ENCODE data around the gene PHOSPHO2. TPM values are rescaled to one million over a fixed set of nuclear protein-coding genes. Genes with fewer than 3 reads are reported as not detected.

Gene PHOSPHO2
- polyA plus RNA-seq, 1 donor (not counting 4 experiments of a cell fraction or from before 2014, with no cell fraction given), result 2.9 TPM

GRCh38 chr2:169656164-169656563, 38.1 kb upstream of the PHOSPHO2 start:
- TF ChIP-seq, protein P1, sequence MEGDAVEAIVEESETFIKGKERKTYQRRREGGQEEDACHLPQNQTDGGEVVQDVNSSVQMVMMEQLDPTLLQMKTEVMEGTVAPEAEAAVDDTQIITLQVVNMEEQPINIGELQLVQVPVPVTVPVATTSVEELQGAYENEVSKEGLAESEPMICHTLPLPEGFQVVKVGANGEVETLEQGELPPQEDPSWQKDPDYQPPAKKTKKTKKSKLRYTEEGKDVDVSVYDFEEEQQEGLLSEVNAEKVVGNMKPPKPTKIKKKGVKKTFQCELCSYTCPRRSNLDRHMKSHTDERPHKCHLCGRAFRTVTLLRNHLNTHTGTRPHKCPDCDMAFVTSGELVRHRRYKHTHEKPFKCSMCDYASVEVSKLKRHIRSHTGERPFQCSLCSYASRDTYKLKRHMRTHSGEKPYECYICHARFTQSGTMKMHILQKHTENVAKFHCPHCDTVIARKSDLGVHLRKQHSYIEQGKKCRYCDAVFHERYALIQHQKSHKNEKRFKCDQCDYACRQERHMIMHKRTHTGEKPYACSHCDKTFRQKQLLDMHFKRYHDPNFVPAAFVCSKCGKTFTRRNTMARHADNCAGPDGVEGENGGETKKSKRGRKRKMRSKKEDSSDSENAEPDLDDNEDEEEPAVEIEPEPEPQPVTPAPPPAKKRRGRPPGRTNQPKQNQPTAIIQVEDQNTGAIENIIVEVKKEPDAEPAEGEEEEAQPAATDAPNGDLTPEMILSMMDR (optimal IDR thresholded peaks at IDR 0.05 in 1 of 3, IDR thresholded peaks at IDR 0.05 in 1 of 3, conservative IDR thresholded peaks at IDR 0.05 in 1 of 3; ENCODE audit: extremely low read depth in 1 of 3, insufficient read depth in 2 of 3, low read length in 3 of 3), result no peak
- TF ChIP-seq EZH2 (IDR thresholded peaks at IDR 0.05; ENCODE audit: low read length), result no peak
- H4K20me1 ChIP-seq (ENCODE audit: control insufficient read depth, extremely low read depth, insufficient read depth, low read length), result no peaks in the 10 kb centered on the region
- H3K9me1 ChIP-seq (ENCODE audit: control insufficient read depth, extremely low read depth, insufficient read depth, low read length), result no peaks in the 10 kb centered on the region
- H3K4me2 ChIP-seq (ENCODE audit: control insufficient read depth, extremely low read depth, insufficient read depth, low read depth, low read length), result no peak overlapping the region
- H3K27me3 ChIP-seq (ENCODE audit: control insufficient read depth, extremely low read depth, insufficient read depth, low read length), result no peaks in the 10 kb centered on the region
- no peak overlapping the region for H3K27ac ChIP-seq (ENCODE audit: control insufficient read depth, insufficient read depth, low read length)
- H3K79me2 ChIP-seq (ENCODE audit: control insufficient read depth, insufficient read depth, low read length), result no peaks in the 10 kb centered on the region
- dilution Hi-C loops (cut with MboI; ENCODE audit: extremely low pct_ligation_motif_present, low sequenced_read_pairs), result no loop called here
- no peaks in the 10 kb centered on the region for H3K9me3 ChIP-seq (ENCODE audit: control insufficient read depth, low read depth, low read length)
- no peak overlapping the region for H3K9ac ChIP-seq (ENCODE audit: control insufficient read depth, extremely low read depth, insufficient read depth, low read length)
- no peak overlapping the region for H3K4me3 ChIP-seq (ENCODE audit: control insufficient read depth in 2 of 3, extremely low read depth in 1 of 3, insufficient read depth in 2 of 3, low read depth in 1 of 3, low read length in 3 of 3)
- DNase-seq (ENCODE audit: low read depth, low spot score) (no peak), FAIRE-seq (no peak)
- H3K4me1 ChIP-seq (ENCODE audit: control insufficient read depth, extremely low read depth, insufficient read depth, low read length), result no peaks in the 10 kb centered on the region
- H2AFZ ChIP-seq (ENCODE audit: control insufficient read depth, low read length), result no peak overlapping the region
- no peaks in the 10 kb centered on the region for H3K36me3 ChIP-seq (ENCODE audit: control insufficient read depth in 2 of 2, extremely low read depth in 1 of 2, insufficient read depth in 2 of 2, low read length in 2 of 2)

DNA sequence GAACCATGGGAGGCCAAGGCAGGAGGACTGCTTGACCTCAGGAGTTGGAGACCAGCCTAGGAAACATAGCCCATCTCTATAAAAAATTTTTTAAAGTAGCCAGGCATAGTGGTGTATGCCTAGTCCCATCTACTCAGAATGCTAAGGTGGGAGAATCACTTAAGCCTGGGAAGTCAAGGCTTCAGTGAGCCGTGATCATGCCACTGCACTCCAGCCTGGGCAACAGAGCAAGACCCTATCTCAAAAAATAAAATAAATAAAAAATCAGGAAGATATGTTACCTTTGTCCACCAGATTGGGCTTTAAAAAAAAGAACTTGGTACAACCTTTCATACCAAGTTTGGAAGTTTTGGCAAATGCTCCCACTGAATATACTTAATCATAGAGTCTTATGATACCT, 35.4 kb upstream of the PHOSPHO2 start:
- TF ChIP-seq, protein P1 (optimal IDR thresholded peaks at IDR 0.05 in 1 of 3, IDR thresholded peaks at IDR 0.05 in 1 of 3, conservative IDR thresholded peaks at IDR 0.05 in 1 of 3; ENCODE audit: extremely low read depth in 1 of 3, insufficient read depth in 2 of 3, low read length in 3 of 3), result no peak
- TF ChIP-seq EZH2 (IDR thresholded peaks at IDR 0.05; ENCODE audit: low read length), result no peak
- dilution Hi-C loops (cut with MboI; ENCODE audit: extremely low pct_ligation_motif_present, low sequenced_read_pairs), result no loop called here
- Histone ChIP-seq H3K4me3 (ENCODE audit: control insufficient read depth in 2 of 3, extremely low read depth in 1 of 3, insufficient read depth in 2 of 3, low read depth in 1 of 3, low read length in 3 of 3) (no peak overlapping the region), H3K9ac (ENCODE audit: control insufficient read depth, extremely low read depth, insufficient read depth, low read length) (no peak overlapping the region), H3K9me1 (ENCODE audit: control insufficient read depth, extremely low read depth, insufficient read depth, low read length) (no peaks in the 10 kb centered on the region), H3K27ac (ENCODE audit: control insufficient read depth, insufficient read depth, low read length) (no peak overlapping the region), H3K4me2 (ENCODE audit: control insufficient read depth, extremely low read depth, insufficient read depth, low read depth, low read length) (no peak overlapping the region), H2AFZ (ENCODE audit: control insufficient read depth, low read length) (no peak overlapping the region), H3K36me3 (ENCODE audit: control insufficient read depth in 2 of 2, extremely low read depth in 1 of 2, insufficient read depth in 2 of 2, low read length in 2 of 2) (no peaks in the 10 kb centered on the region), H4K20me1 (ENCODE audit: control insufficient read depth, extremely low read depth, insufficient read depth, low read length) (no peaks in the 10 kb centered on the region), H3K79me2 (ENCODE audit: control insufficient read depth, insufficient read depth, low read length) (no peaks in the 10 kb centered on the region), H3K4me1 (ENCODE audit: control insufficient read depth, extremely low read depth, insufficient read depth, low read length) (no peaks in the 10 kb centered on the region), H3K27me3 (ENCODE audit: control insufficient read depth, extremely low read depth, insufficient read depth, low read length) (peaks cover 3% of the 10 kb centered on the region), H3K9me3 (ENCODE audit: control insufficient read depth, low read depth, low read length) (no peaks in the 10 kb centered on the region)
- DNase-seq (ENCODE audit: low read depth, low spot score) (no peak), FAIRE-seq (no peak)
